Measurements from ENCODE around the gene CBLL2.
A peak's percentile ranks its signal among the peaks of the same experiment; 100 is the strongest.

The CBLL2 gene

GRCh38 chrX:22310779-22311178 is 38.1 kb downstream of the CBLL2 start:
- TF ChIP-seq NFIC (IDR thresholded peaks at IDR 0.05) (no peak), FOXM1 (IDR thresholded peaks at IDR 0.05; ENCODE audit: borderline replicate concordance, low read depth) (no peak)
- TF ChIP-seq, protein P1, sequence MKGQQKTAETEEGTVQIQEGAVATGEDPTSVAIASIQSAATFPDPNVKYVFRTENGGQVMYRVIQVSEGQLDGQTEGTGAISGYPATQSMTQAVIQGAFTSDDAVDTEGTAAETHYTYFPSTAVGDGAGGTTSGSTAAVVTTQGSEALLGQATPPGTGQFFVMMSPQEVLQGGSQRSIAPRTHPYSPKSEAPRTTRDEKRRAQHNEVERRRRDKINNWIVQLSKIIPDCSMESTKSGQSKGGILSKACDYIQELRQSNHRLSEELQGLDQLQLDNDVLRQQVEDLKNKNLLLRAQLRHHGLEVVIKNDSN (IDR thresholded peaks at IDR 0.05), result no peak

GRCh38 chrX:22313766-22314165 is 41.1 kb downstream of the CBLL2 start:
- TF ChIP-seq NFIC (IDR thresholded peaks at IDR 0.05) (no peak), EGR1 (IDR thresholded peaks at IDR 0.05) (no peak), TAF1 (IDR thresholded peaks at IDR 0.05; ENCODE audit: low read depth) (no peak), TCF12 (IDR thresholded peaks at IDR 0.05; ENCODE audit: low read depth) (no peak), TEAD4 (IDR thresholded peaks at IDR 0.05) (no peak), CEBPB (IDR thresholded peaks at IDR 0.05) (no peak), CREB1 (IDR thresholded peaks at IDR 0.05; ENCODE audit: low read depth) (no peak)
- TF ChIP-seq, protein P1 (IDR thresholded peaks at IDR 0.05), result no peak
- TF ChIP-seq, protein P2, sequence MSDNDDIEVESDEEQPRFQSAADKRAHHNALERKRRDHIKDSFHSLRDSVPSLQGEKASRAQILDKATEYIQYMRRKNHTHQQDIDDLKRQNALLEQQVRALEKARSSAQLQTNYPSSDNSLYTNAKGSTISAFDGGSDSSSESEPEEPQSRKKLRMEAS (IDR thresholded peaks at IDR 0.05), result no peak

DNA sequence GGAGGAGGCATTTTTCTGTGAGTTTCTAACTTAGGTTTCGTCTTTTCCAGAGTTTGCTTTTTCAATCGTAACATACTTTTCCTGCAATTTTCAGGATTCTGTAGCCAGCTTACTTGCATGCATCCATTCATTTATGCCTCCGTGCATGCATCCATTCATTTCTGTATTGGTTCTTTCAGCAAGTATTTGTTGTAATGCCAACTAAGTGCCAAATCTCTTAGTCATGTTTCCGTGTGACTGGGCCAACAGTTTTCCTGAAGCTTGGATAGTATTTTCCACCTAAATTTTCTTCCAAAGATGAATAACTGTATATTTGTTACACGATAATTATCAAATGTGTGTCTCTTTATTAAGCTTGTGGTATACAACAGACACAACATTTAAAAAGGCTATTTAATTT is 41.5 kb downstream of the CBLL2 start:
- TF ChIP-seq YY1 (IDR thresholded peaks at IDR 0.05; ENCODE audit: low read depth), result no peak

- TF ChIP-seq EP300 (IDR thresholded peaks at IDR 0.05; ENCODE audit: borderline replicate concordance) (no peak), TEAD4 (IDR thresholded peaks at IDR 0.05) (no peak), NFIC (IDR thresholded peaks at IDR 0.05) (no peak), TAF1 (IDR thresholded peaks at IDR 0.05; ENCODE audit: low read depth) (no peak), CREB1 (IDR thresholded peaks at IDR 0.05; ENCODE audit: low read depth) (no peak)
- TF ChIP-seq, protein P3, sequence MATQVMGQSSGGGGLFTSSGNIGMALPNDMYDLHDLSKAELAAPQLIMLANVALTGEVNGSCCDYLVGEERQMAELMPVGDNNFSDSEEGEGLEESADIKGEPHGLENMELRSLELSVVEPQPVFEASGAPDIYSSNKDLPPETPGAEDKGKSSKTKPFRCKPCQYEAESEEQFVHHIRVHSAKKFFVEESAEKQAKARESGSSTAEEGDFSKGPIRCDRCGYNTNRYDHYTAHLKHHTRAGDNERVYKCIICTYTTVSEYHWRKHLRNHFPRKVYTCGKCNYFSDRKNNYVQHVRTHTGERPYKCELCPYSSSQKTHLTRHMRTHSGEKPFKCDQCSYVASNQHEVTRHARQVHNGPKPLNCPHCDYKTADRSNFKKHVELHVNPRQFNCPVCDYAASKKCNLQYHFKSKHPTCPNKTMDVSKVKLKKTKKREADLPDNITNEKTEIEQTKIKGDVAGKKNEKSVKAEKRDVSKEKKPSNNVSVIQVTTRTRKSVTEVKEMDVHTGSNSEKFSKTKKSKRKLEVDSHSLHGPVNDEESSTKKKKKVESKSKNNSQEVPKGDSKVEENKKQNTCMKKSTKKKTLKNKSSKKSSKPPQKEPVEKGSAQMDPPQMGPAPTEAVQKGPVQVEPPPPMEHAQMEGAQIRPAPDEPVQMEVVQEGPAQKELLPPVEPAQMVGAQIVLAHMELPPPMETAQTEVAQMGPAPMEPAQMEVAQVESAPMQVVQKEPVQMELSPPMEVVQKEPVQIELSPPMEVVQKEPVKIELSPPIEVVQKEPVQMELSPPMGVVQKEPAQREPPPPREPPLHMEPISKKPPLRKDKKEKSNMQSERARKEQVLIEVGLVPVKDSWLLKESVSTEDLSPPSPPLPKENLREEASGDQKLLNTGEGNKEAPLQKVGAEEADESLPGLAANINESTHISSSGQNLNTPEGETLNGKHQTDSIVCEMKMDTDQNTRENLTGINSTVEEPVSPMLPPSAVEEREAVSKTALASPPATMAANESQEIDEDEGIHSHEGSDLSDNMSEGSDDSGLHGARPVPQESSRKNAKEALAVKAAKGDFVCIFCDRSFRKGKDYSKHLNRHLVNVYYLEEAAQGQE (IDR thresholded peaks at IDR 0.05; ENCODE audit: low read depth), result peak; percentile 46; the same call in 1 of the 2 replicates
Measured at GRCh38 chrX:22314692-22315091, 42.0 kb downstream of the CBLL2 start.

DNA sequence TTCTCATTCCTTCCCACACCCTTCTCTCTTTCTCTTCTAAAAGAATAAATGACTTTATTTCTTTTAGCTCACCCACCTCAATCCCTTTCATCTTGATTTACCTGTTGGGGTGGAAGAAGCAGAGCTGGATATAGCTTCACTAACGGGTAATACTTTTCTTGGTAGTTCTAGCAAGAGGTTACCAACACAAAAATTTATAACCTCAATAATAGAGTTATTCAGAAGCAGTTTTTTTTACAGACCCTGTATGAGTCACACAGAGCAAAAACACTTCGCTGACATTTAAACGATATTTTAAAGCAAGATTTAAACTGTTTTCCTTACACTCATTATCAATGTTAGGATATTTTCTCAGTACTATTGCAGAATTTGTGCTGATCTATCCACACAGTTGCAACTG is 42.4 kb downstream of the CBLL2 start:
- TF ChIP-seq TEAD4 (IDR thresholded peaks at IDR 0.05) (no peak), RAD21 (IDR thresholded peaks at IDR 0.05; ENCODE audit: low read depth) (no peak), YY1 (IDR thresholded peaks at IDR 0.05; ENCODE audit: low read depth) (no peak), ZBTB7A (IDR thresholded peaks at IDR 0.05; ENCODE audit: low read depth) (no peak), TAF1 (IDR thresholded peaks at IDR 0.05; ENCODE audit: low read depth) (no peak), EP300 (IDR thresholded peaks at IDR 0.05; ENCODE audit: borderline replicate concordance) (no peak), CEBPB (IDR thresholded peaks at IDR 0.05) (no peak), CREB1 (IDR thresholded peaks at IDR 0.05; ENCODE audit: low read depth) (no peak), FOXM1 (IDR thresholded peaks at IDR 0.05; ENCODE audit: borderline replicate concordance, low read depth) (no peak)

GRCh38 chrX:22320236-22320873 is 47.6 kb downstream of the CBLL2 start:
- no peak for TF ChIP-seq TEAD4 (IDR thresholded peaks at IDR 0.05)
- TF ChIP-seq YY1 (IDR thresholded peaks at IDR 0.05; ENCODE audit: low read depth), result no peak
- TF ChIP-seq ZBTB7A (IDR thresholded peaks at IDR 0.05; ENCODE audit: low read depth), result no peak
- TF ChIP-seq TAF1 (IDR thresholded peaks at IDR 0.05; ENCODE audit: low read depth), result no peak
- TF ChIP-seq EGR1 (IDR thresholded peaks at IDR 0.05), result no peak
- no peak for TF ChIP-seq FOXM1 (IDR thresholded peaks at IDR 0.05; ENCODE audit: borderline replicate concordance, low read depth)
- no peak for TF ChIP-seq EP300 (IDR thresholded peaks at IDR 0.05; ENCODE audit: borderline replicate concordance)
- TF ChIP-seq, protein P3 (IDR thresholded peaks at IDR 0.05; ENCODE audit: low read depth), result no peak
- TF ChIP-seq RAD21 (IDR thresholded peaks at IDR 0.05; ENCODE audit: low read depth), result no peak
- TF ChIP-seq, protein P1 (IDR thresholded peaks at IDR 0.05), result no peak
- no peak for TF ChIP-seq CEBPB (IDR thresholded peaks at IDR 0.05)
- TF ChIP-seq TCF12 (IDR thresholded peaks at IDR 0.05; ENCODE audit: low read depth), result no peak
- no peak for TF ChIP-seq NFIC (IDR thresholded peaks at IDR 0.05)
- no peak for TF ChIP-seq CREB1 (IDR thresholded peaks at IDR 0.05; ENCODE audit: low read depth)
- TF ChIP-seq, protein P2 (IDR thresholded peaks at IDR 0.05), result no peak
